Fibroblast of the aortic adventitia (primary cell): ENCODE measurements around the gene ARFGAP3. TPM values are rescaled to one million over a fixed set of nuclear protein-coding genes. Genes with fewer than 3 reads are reported as not detected.
"Not testable (repeated sequence)": the region's sequence is repeated elsewhere in the genome, so short reads cannot be mapped to it uniquely, and the experiment has no call there.

Experiments used
- DNase-seq: peaks from one replicate; pipeline ENCODE4 v3.0.0-alpha.2; 2010; ENCODE audit warnings: low read depth
- H3K4me3 ChIP-seq: 2 replicates; pipeline ENCODE4 v1.5.1; 2011; ENCODE audit warnings: low read depth, mild to moderate bottlenecking, control low read depth, low read length, moderate library complexity
- CTCF ChIP-seq: IDR thresholded peaks from 2 replicates; pipeline ENCODE4 v1.5.1; 2011; ENCODE audit warnings: mild to moderate bottlenecking, low read length, control low read depth, inconsistent platforms; ENCODE audit not compliant: insufficient read depth
- small RNA-seq: library from RNA; depleted of rRNA; stranded (forward); fragments of <200 nt; gene quantifications from one replicate; pipeline ENCODE3, GENCODE V24; 2012
- total RNA-seq: library from RNA; depleted of rRNA; stranded (reverse); fragments of >200 nt; gene quantifications from 2 replicates; pipeline ENCODE4 v1.2.3, GENCODE V29; 2012; ENCODE audit warnings: low replicate concordance

ARFGAP3 gene
- total RNA-seq, 1 donor = 69.3 TPM

GRCh38 chr22:42754658-42755057, 102.4 kb downstream of the ARFGAP3 start:
- no peak for TF ChIP-seq CTCF
- peak; percentile 99 for DNase-seq
- H3K4me3 ChIP-seq = no peak overlapping the region

DNA sequence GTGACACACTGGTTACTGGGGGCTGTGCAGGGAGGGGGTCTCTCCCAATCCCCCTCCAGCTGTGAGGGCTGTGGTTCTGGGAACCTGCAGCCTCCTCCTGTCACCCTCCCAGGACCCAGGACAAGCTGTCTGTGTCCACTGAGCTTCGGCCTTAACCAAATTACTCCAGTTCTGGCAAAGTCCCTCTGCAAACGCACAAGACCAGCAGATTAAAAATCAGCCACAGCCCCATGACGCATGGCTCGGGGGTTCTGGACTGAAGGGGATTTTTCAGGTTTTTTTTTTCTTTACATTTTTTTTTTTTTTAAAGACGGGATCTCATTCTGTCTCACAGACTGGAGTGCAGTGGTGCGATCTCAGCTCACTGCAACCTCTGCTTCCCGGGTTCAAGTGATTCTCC, 104.2 kb downstream of the ARFGAP3 start:
- no peak overlapping the region for H3K4me3 ChIP-seq
- TF ChIP-seq CTCF = no peak
- DNase-seq = peak; percentile 83

GRCh38 chr22:42752230-42752746, 104.8 kb downstream of the ARFGAP3 start:
- DNase-seq = no peak
- no peak for TF ChIP-seq CTCF
- no peak overlapping the region for H3K4me3 ChIP-seq

DNA sequence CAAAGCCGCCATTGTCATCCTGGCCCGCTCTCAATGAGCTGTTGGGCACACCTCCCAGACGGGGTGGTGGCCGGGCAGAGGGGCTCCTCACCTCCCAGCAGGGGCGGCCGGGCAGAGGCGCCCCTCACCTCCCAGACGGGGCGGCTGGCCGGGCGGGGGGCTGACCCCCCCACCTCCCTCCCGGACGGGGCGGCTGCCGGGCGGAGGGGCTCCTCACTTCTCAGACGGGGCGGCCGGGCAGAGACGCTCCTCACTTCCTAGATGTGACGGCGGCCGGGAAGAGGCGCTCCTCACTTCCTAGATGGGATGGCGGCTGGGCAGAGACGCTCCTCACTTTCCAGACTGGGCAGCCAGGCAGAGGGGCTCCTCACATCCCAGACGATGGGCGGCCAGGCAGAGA, 106.7 kb downstream of the ARFGAP3 start:
- not testable (repeated sequence) for DNase-seq

GRCh38 chr22:42747701-42748513, 109.2 kb downstream of the ARFGAP3 start:
- H3K4me3 ChIP-seq = no peak overlapping the region
- peak; percentile 85 for DNase-seq
- TF ChIP-seq CTCF = no peak

More for the DNA sequence above, 106.7 kb downstream of the ARFGAP3 start:
- H3K4me3 ChIP-seq = not testable (repeated sequence)

Small RNAs within 50 kb of the gene (small RNA-seq; reads per million reads assigned to genes)
- not detected for gene RF00019

Other genes with a start within 250 kb of the ARFGAP3 start
- gene POLDIP3, start 242.4 kb downstream of the ARFGAP3 start, total RNA-seq = 28.6 and 34.1 TPM in 2 replicates
- 1.5 and 3.5 TPM in 2 replicates for gene ATP5MGL, start 216.7 kb downstream of the ARFGAP3 start, total RNA-seq
- 44.4 and 113 TPM in 2 replicates for gene CYB5R3, start 207.9 kb downstream of the ARFGAP3 start, total RNA-seq
- gene A4GALT, start 136.4 kb downstream of the ARFGAP3 start, total RNA-seq = 18.2 and 22.2 TPM in 2 replicates
- gene PACSIN2, start 157.9 kb upstream of the ARFGAP3 start, total RNA-seq = 35.2 and 48.3 TPM in 2 replicates
- gene TTLL1, start 232.1 kb upstream of the ARFGAP3 start, total RNA-seq = 9.4 and 23.1 TPM in 2 replicates